PFSK-1 (cell line): ENCODE data around the gene DACH1.

Experiments used
- FOXP2 ChIP-seq: optimal IDR thresholded peaks from 2 replicates; pipeline ENCODE3; 2011; ENCODE audit warnings: borderline replicate concordance, control low read depth, inconsistent platforms; ENCODE audit not compliant: insufficient read depth; ENCODE audit errors: extremely low read length, extremely low read depth
- POLR2AphosphoS5 ChIP-seq: IDR thresholded peaks from 2 replicates; pipeline ENCODE4 v1.6.1; 2012; ENCODE audit warnings: low read depth, mild to moderate bottlenecking, control low read depth, low read length, moderate library complexity
- SIN3A ChIP-seq: IDR thresholded peaks from 2 replicates; pipeline ENCODE4 v1.6.1; 2012; ENCODE audit warnings: mild to moderate bottlenecking, low read length, moderate library complexity, borderline replicate concordance; ENCODE audit not compliant: insufficient read depth
- TAF1 ChIP-seq: IDR thresholded peaks from 2 replicates; pipeline ENCODE4 v1.6.1; 2012; ENCODE audit warnings: low read length, control low read depth, borderline replicate concordance; ENCODE audit not compliant: insufficient read depth
- TF ChIP-seq, protein P1 (sequence below), 2 experiments: IDR thresholded peaks; 2 replicates each; pipeline versions ENCODE4 v1.6.1 to v1.8.0; 2011 to 2012; ENCODE audit warnings: low read depth in 2 of 2, low read length in 2 of 2, control low read depth in 1 of 2, inconsistent platforms in 1 of 2, mild to moderate bottlenecking in 1 of 2, moderate library complexity in 1 of 2; ENCODE audit not compliant: insufficient read depth in 1 of 2

DACH1 gene

DNA sequence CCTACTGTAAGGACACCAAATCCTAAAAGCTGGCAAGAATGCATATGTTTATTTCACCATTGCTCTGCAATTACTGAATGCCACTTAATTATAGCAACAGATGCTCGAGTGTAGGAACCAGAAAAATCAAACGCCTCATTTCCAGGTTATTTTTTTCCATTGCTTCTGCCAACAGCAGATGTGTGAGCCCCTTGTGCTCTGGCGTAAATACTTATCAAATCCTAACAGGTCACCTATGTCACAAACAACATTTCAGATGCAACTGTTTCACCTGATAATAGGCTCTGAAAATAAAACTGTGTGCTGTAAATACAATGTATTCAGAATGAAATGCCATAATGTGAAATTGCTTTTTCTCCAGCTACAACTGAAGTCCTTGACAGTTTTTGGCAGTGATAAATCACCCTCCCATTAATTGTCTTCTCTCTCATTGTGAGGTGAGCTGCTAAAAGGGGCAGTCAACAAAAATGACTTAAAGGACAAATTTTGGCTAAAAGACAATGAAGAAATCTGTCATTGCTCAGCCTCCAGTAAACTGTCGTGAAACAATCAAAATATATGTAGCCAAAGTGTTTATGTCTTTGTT lies 344.0 kb downstream of the DACH1 start:
- TF ChIP-seq, protein P1, sequence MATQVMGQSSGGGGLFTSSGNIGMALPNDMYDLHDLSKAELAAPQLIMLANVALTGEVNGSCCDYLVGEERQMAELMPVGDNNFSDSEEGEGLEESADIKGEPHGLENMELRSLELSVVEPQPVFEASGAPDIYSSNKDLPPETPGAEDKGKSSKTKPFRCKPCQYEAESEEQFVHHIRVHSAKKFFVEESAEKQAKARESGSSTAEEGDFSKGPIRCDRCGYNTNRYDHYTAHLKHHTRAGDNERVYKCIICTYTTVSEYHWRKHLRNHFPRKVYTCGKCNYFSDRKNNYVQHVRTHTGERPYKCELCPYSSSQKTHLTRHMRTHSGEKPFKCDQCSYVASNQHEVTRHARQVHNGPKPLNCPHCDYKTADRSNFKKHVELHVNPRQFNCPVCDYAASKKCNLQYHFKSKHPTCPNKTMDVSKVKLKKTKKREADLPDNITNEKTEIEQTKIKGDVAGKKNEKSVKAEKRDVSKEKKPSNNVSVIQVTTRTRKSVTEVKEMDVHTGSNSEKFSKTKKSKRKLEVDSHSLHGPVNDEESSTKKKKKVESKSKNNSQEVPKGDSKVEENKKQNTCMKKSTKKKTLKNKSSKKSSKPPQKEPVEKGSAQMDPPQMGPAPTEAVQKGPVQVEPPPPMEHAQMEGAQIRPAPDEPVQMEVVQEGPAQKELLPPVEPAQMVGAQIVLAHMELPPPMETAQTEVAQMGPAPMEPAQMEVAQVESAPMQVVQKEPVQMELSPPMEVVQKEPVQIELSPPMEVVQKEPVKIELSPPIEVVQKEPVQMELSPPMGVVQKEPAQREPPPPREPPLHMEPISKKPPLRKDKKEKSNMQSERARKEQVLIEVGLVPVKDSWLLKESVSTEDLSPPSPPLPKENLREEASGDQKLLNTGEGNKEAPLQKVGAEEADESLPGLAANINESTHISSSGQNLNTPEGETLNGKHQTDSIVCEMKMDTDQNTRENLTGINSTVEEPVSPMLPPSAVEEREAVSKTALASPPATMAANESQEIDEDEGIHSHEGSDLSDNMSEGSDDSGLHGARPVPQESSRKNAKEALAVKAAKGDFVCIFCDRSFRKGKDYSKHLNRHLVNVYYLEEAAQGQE (IDR thresholded peaks at IDR 0.05; ENCODE audit: insufficient read depth in 1 of 2, low read depth in 2 of 2, low read length in 2 of 2), result no peak
- TF ChIP-seq TAF1 (no peak), FOXP2 (no peak), SIN3A (no peak), POLR2AphosphoS5 (no peak)

DNA sequence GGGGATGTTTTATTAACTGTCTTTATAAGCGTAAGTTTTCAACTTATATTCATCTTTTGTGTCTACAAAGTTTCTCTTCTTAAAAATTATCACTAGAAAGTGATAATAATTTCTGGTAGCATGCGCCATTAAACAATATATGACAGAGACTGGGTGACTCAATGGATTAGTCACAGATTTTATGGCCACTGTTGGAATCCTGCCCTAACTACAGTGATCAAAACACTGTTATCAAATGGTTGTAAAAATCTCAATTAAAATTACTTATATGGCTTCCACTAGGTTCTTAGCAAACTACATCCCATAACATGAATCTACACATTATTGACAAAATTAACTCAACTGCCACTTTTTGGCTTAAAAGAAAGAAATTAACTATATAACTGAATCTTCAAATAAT lies 350.0 kb downstream of the DACH1 start:
- TF ChIP-seq, protein P1 (IDR thresholded peaks at IDR 0.05; ENCODE audit: insufficient read depth in 1 of 2, low read depth in 2 of 2, low read length in 2 of 2), result no peak
- no peak for TF ChIP-seq SIN3A
- no peak for TF ChIP-seq TAF1
- TF ChIP-seq POLR2AphosphoS5, result no peak
- no peak for TF ChIP-seq FOXP2

GRCh38 chr13:71516521-71516920 lies 350.5 kb downstream of the DACH1 start:
- TF ChIP-seq, protein P1 (IDR thresholded peaks at IDR 0.05; ENCODE audit: insufficient read depth in 1 of 2, low read depth in 2 of 2, low read length in 2 of 2), result no peak
- TF ChIP-seq POLR2AphosphoS5 (no peak), SIN3A (no peak), TAF1 (no peak), FOXP2 (no peak)

DNA sequence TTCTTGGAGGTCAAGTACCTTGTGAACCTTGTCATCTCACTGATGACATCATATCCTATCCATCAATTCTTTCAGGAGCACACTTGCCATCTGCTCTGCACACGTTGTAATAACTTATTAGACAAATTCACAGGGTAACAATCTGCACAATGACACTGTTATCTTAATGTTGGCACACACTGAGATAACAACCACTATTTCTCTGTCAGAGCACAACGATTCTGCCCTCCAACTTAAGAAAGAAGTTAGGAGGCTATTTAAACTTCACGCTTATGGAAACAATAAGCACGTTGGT lies 351.3 kb downstream of the DACH1 start:
- TF ChIP-seq SIN3A, result no peak
- TF ChIP-seq POLR2AphosphoS5, result no peak
- no peak for TF ChIP-seq FOXP2
- TF ChIP-seq TAF1, result no peak
- TF ChIP-seq, protein P1 (IDR thresholded peaks at IDR 0.05; ENCODE audit: insufficient read depth in 1 of 2, low read depth in 2 of 2, low read length in 2 of 2), result no peak
